Measurements from ENCODE around the gene CCDC68. TPM values are rescaled to one million over a fixed set of nuclear protein-coding genes. Genes with fewer than 3 reads are reported as not detected.

CCDC68 gene
- total RNA-seq, 2 experiments from 2014 or later, result 0.13 TPM; not detected in 1

DNA sequence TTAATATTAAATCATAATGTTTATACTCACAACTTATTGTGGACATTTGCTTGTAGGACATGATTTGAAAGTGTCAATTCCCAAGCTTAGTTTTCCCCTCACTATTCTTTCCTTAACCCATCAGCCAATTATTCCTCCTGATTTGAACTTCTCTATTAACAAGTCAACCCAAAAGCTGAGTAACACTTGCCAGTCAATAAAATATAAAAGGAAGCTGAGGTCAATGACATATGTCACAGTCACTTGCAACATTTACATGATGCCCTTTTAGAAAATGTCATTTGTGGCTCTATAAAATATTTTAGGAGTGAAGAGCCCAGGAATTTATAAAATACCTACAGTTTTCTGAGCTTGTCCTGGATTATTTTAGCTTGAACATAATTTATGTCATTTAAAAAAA, 7.2 kb downstream of the CCDC68 start:
- Mint-ChIP-seq H3K27ac (no peak overlapping the region), H3K9me3 (no peaks in the 10 kb centered on the region), H3K27me3 (peaks cover 19% of the 10 kb centered on the region), H3K4me3 (no peak overlapping the region), H3K36me3 (ENCODE audit: low read depth) (no peaks in the 10 kb centered on the region), H3K4me1 (no peaks in the 10 kb centered on the region)
- ChIA-PET POLR2A (no interaction called here), CTCF (interaction anchor here (0.9 kb wide), 1 partner anchor 273 kb away, joined by 3 read pairs; no protein-coding TSS in a partner anchor)
- DNase-seq, result no peak

DNA sequence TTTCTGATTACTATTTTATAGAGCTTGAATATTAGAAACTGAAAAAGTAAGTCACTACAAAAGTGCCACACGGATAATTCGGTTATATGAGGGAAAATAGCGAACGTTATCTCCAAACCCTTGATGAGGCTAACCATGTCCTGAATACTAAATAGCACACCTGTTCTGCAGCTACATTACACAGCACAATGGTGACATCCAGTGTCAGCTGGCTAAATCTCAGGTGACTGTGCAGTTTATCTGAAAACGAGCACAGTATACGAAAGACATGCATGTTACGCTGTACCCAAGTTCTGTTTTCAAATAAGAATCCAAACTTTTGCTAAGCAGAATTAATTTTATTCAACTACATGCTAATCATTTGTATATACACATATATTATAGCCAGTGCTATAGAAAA, 9.0 kb downstream of the CCDC68 start:
- peak; percentile 29 for DNase-seq
- Mint-ChIP-seq H3K36me3 (ENCODE audit: low read depth) (no peaks in the 10 kb centered on the region), H3K4me3 (no peak overlapping the region), H3K9me3 (no peaks in the 10 kb centered on the region), H3K4me1 (peaks cover 15% of the 10 kb centered on the region), H3K27ac (no peak overlapping the region), H3K27me3 (peaks cover 12% of the 10 kb centered on the region)
- ChIA-PET CTCF (interaction anchor here (0.7 to 1.4 kb wide), 6 partner anchors 13 to 507 kb away, joined by 3 to 8 read pairs (median 4); no protein-coding TSS in a partner anchor), POLR2A (no interaction called here)

DNA sequence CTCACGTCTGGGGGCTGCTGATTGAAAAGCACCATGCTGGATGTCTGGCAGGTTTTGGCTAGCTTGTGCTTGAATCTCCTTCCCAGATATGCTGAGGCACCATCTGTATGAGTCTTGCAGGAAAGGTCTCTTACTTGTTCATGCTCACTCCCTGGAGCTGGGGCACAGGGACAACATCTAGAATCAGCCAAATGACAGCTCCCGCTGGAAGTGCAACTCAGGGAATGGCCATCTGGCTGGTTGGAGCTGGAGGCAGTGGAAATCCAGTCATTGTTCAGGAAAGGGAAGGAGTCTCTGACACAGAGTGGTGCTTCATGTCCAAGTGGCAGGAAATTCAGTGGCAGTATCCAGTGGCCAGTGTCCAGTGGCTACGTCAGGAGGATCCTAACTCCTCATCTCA, 9.7 kb downstream of the CCDC68 start:
- Mint-ChIP-seq H3K9me3 (no peaks in the 10 kb centered on the region), H3K27me3 (peaks cover 10% of the 10 kb centered on the region), H3K4me3 (no peak overlapping the region), H3K27ac (no peak overlapping the region), H3K4me1 (peaks cover 16% of the 10 kb centered on the region), H3K36me3 (ENCODE audit: low read depth) (no peaks in the 10 kb centered on the region)
- ChIA-PET CTCF (interaction anchor here (0.7 to 1.4 kb wide), 5 partner anchors 16 to 507 kb away, joined by 3 to 8 read pairs (median 4); no protein-coding TSS in a partner anchor), POLR2A (no interaction called here)
- no peak for DNase-seq

DNA sequence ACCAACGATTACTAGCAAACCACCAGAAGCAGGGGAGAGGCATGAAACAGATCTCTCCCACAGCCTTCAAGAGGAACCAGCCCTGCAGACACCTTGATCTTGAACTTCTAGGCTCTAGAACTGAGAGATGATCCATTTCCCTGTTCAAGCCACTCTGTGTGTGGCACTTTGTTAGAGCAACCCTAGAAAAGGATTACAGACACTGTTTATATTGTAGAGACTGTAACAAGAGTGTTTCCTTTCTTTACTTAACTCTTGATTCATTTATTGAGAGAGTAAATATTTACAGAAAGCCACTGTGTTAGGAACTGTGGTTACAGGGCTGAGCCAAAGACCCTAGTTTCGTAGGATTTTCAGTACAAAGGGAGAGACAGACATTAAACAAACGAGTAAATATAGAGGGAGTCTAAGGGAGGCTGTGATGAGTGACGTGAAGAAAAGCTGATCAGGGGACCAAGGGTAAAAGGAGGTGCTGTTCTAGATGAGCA, 10.9 kb downstream of the CCDC68 start:
- DNase-seq, result no peak
- Mint-ChIP-seq H3K4me3 (no peak overlapping the region), H3K9me3 (no peaks in the 10 kb centered on the region), H3K36me3 (ENCODE audit: low read depth) (no peaks in the 10 kb centered on the region), H3K27me3 (peaks cover 6% of the 10 kb centered on the region), H3K27ac (no peak overlapping the region), H3K4me1 (peaks cover 16% of the 10 kb centered on the region)
- ChIA-PET CTCF (no interaction called here), POLR2A (no interaction called here)

- Mint-ChIP-seq H3K27me3 (peaks cover 6% of the 10 kb centered on the region), H3K27ac (no peak overlapping the region)
Measured at GRCh38 chr18:54947091-54947490, 12.2 kb downstream of the CCDC68 start.

GRCh38 chr18:54946149-54946581, 13.1 kb downstream of the CCDC68 start:
- Mint-ChIP-seq H3K27ac (peak overlapping the region; percentile 68), H3K9me3 (no peaks in the 10 kb centered on the region), H3K27me3 (no peaks in the 10 kb centered on the region), H3K4me1 (peaks cover 16% of the 10 kb centered on the region), H3K4me3 (peak overlapping the region; percentile 73), H3K36me3 (ENCODE audit: low read depth) (no peaks in the 10 kb centered on the region)
- POLR2A ChIA-PET, result no interaction called here
- CTCF ChIA-PET, result interaction anchor here (1.6 kb wide), 1 partner anchor 267 kb away, joined by 5 read pairs; no protein-coding TSS in a partner anchor
- peak; percentile 35 for DNase-seq

More at GRCh38 chr18:54947091-54947490, 12.2 kb downstream of the CCDC68 start:
- ChIA-PET CTCF (no interaction called here), POLR2A (no interaction called here)
- no peaks in the 10 kb centered on the region for H3K36me3 Mint-ChIP-seq (ENCODE audit: low read depth)
- no peak for DNase-seq
- H3K4me1 Mint-ChIP-seq, result peaks cover 16% of the 10 kb centered on the region
- no peaks in the 10 kb centered on the region for H3K9me3 Mint-ChIP-seq
- H3K4me3 Mint-ChIP-seq, result no peak overlapping the region

- Mint-ChIP-seq H3K9me3 (no peaks in the 10 kb centered on the region), H3K4me1 (peaks cover 16% of the 10 kb centered on the region), H3K4me3 (peak overlapping the region; percentile 73), H3K36me3 (ENCODE audit: low read depth) (no peaks in the 10 kb centered on the region), H3K27me3 (no peaks in the 10 kb centered on the region), H3K27ac (peak overlapping the region; percentile 68)
- CTCF ChIA-PET, result interaction anchor here (1.0 to 1.7 kb wide), 3 partner anchors 38 to 588 kb away, joined by 3 to 5 read pairs (median 4); partner anchors contain the start of genes C18orf54 and STARD6
- POLR2A ChIA-PET, result no interaction called here
- DNase-seq, result no peak
Measured at GRCh38 chr18:54945576-54946125, 13.6 kb downstream of the CCDC68 start.

GRCh38 chr18:54942569-54942968, 16.7 kb downstream of the CCDC68 start:
- Mint-ChIP-seq H3K36me3 (ENCODE audit: low read depth) (no peaks in the 10 kb centered on the region), H3K27me3 (no peaks in the 10 kb centered on the region), H3K27ac (no peak overlapping the region), H3K4me3 (no peak overlapping the region), H3K4me1 (peaks cover 16% of the 10 kb centered on the region), H3K9me3 (no peaks in the 10 kb centered on the region)
- CTCF ChIA-PET, result interaction anchor here (0.6 kb wide), 1 partner anchor 591 kb away, joined by 4 read pairs; no protein-coding TSS in a partner anchor
- POLR2A ChIA-PET, result no interaction called here
- DNase-seq, result no peak

DNA sequence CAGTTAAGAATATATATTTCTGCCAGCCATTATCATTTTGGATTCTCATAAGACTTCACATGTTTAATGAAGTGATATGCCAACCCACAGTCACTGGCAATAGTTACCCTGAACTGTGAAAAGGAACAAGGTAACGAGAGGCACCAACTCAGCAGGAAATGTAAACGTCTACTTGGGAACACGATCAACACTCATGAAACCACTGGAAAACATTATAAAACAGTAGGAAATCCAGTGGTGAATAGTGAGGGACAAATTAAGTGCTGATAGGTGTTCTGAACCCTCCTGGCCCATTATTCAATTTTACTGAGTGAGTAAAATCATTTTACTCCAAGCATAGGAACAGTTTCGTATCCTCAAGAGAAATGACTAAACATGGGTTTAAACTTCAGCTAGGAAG, 17.1 kb downstream of the CCDC68 start:
- DNase-seq, result no peak

DNA sequence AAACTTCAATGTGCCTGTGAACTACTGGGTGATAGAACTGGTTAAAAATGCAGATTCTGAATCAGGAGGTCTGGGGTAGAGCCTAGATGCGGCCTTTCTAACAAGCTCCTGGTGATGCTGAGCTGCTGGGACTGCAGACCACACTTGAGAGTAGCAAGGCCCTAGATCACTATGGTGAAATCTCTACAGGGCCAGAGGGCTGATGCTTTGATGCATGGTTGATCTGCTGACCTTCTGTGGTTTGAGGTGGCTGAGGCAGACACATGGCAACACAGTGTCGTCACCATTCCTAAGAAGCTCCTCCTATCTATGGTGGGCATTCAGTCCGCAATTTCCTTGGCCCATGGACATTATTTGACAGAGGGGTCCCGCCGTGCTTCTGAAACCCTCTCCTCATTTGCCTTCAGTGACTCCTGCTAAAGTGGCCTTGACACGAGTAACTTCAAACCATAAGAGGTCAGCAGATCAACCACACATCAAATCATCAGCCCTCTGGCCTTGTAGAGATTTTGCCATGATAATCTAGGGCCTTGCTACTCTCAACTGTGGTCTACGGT, 19.8 kb downstream of the CCDC68 start:
- H3K9me3 Mint-ChIP-seq, result no peaks in the 10 kb centered on the region
- no peaks in the 10 kb centered on the region for H3K36me3 Mint-ChIP-seq (ENCODE audit: low read depth)
- no peak for DNase-seq
- H3K4me3 Mint-ChIP-seq, result no peak overlapping the region
- H3K4me1 Mint-ChIP-seq, result no peaks in the 10 kb centered on the region
- CTCF ChIA-PET, result no interaction called here
- POLR2A ChIA-PET, result no interaction called here
- H3K27me3 Mint-ChIP-seq, result peaks cover 1% of the 10 kb centered on the region
- H3K27ac Mint-ChIP-seq, result no peak overlapping the region

More for the DNA sequence above, 17.1 kb downstream of the CCDC68 start:
- H3K4me1 Mint-ChIP-seq, result peaks cover 16% of the 10 kb centered on the region
- no peaks in the 10 kb centered on the region for H3K9me3 Mint-ChIP-seq
- H3K27ac Mint-ChIP-seq, result no peak overlapping the region
- CTCF ChIA-PET, result no interaction called here
- H3K36me3 Mint-ChIP-seq (ENCODE audit: low read depth), result no peaks in the 10 kb centered on the region
- H3K27me3 Mint-ChIP-seq, result no peaks in the 10 kb centered on the region
- no peak overlapping the region for H3K4me3 Mint-ChIP-seq
- POLR2A ChIA-PET, result no interaction called here

DNA sequence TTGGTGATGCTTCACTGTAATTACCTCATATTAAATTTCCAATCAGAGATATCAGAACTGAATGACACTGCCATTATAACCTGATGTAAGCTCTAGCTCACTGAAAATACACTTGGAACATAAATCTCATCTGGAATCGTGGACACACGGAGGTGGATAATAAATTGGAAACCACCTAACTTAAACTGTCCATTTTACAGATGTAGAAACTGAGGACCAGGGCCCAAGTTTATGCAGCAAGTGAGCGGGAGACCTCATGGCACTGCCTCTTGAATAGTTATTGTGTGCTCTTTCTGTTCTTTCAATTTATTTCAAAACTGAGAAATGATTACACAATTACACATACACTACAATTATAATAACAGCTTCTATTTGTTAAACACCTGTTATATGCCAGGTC, 20.8 kb downstream of the CCDC68 start:
- DNase-seq, result no peak
- Mint-ChIP-seq H3K36me3 (ENCODE audit: low read depth) (no peaks in the 10 kb centered on the region), H3K4me3 (no peak overlapping the region), H3K27ac (no peak overlapping the region), H3K9me3 (no peaks in the 10 kb centered on the region), H3K27me3 (peaks cover 1% of the 10 kb centered on the region), H3K4me1 (no peaks in the 10 kb centered on the region)
- POLR2A ChIA-PET, result no interaction called here
- CTCF ChIA-PET, result no interaction called here

DNA sequence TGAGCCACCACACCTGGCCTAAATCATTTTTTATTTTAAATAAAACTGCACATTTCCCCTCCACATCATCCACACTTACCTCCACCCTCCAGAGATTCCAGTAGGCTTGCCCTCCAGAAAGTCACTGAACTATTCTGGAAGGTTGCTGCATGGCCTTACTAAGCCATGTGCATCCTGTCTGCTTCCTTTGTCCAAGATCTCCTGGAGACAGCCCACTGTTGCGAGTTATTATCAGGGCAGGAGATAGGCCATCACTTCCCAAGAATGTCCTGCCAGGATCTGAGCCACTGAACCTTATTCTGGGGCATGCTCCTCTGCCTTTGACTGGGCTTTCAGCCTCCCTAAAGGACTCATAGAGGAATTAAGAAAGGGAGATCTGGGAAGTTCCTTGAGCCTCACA, 26.8 kb downstream of the CCDC68 start:
- POLR2A ChIA-PET, result no interaction called here
- no peaks in the 10 kb centered on the region for H3K4me1 Mint-ChIP-seq
- H3K36me3 Mint-ChIP-seq (ENCODE audit: low read depth), result no peaks in the 10 kb centered on the region
- no peak overlapping the region for H3K4me3 Mint-ChIP-seq
- H3K27ac Mint-ChIP-seq, result no peak overlapping the region
- H3K27me3 Mint-ChIP-seq, result peaks cover 3% of the 10 kb centered on the region
- no peak for DNase-seq
- CTCF ChIA-PET, result no interaction called here
- no peaks in the 10 kb centered on the region for H3K9me3 Mint-ChIP-seq

GRCh38 chr18:54931152-54931551, 28.1 kb downstream of the CCDC68 start:
- POLR2A ChIA-PET, result no interaction called here
- CTCF ChIA-PET, result no interaction called here
- DNase-seq, result no peak

GRCh38 chr18:54928236-54928635, 31.0 kb downstream of the CCDC68 start:
- Mint-ChIP-seq H3K27me3 (peaks cover 1% of the 10 kb centered on the region), H3K4me1 (no peaks in the 10 kb centered on the region), H3K27ac (no peak overlapping the region), H3K36me3 (ENCODE audit: low read depth) (no peaks in the 10 kb centered on the region), H3K4me3 (no peak overlapping the region), H3K9me3 (no peaks in the 10 kb centered on the region)
- POLR2A ChIA-PET, result no interaction called here
- CTCF ChIA-PET, result no interaction called here
- DNase-seq, result no peak

More at GRCh38 chr18:54931152-54931551, 28.1 kb downstream of the CCDC68 start:
- Mint-ChIP-seq H3K4me3 (no peak overlapping the region), H3K27me3 (peaks cover 3% of the 10 kb centered on the region), H3K4me1 (no peaks in the 10 kb centered on the region), H3K27ac (no peak overlapping the region), H3K36me3 (ENCODE audit: low read depth) (no peaks in the 10 kb centered on the region), H3K9me3 (no peaks in the 10 kb centered on the region)

All from activated CD4-positive, alpha-beta memory T cell treated with anti-CD3 and anti-CD28 coated beads, Interleukin-2, amount 10 ng/mL, durations not matched to agents 7 days and 5 days (primary cell).